ENCODE measurements around the gene PTCRA. TPM values are rescaled to one million over a fixed set of nuclear protein-coding genes. Genes with fewer than 3 reads are reported as not detected.

The PTCRA gene
- total and polyA plus RNA-seq, 10 donors = 1.1 to 15.5 (median 4.6) TPM

- intact Hi-C loops (cut with DNase I; ENCODE audit: low total_unique reads) = no loop called here
- no peak overlapping the region for H3K4me3 ChIP-seq
- no peak overlapping the region for H3K27ac ChIP-seq
- H3K27me3 ChIP-seq (replicated peaks in 1 of 7) = peaks cover 0 to 13% (median 6%) of the 10 kb centered on the region in 7 donors
- peak in 1 of 3 donors; percentile 31 for TF ChIP-seq POLR2AphosphoS5 (IDR thresholded peaks at IDR 0.05)
- TF ChIP-seq, protein P1, sequence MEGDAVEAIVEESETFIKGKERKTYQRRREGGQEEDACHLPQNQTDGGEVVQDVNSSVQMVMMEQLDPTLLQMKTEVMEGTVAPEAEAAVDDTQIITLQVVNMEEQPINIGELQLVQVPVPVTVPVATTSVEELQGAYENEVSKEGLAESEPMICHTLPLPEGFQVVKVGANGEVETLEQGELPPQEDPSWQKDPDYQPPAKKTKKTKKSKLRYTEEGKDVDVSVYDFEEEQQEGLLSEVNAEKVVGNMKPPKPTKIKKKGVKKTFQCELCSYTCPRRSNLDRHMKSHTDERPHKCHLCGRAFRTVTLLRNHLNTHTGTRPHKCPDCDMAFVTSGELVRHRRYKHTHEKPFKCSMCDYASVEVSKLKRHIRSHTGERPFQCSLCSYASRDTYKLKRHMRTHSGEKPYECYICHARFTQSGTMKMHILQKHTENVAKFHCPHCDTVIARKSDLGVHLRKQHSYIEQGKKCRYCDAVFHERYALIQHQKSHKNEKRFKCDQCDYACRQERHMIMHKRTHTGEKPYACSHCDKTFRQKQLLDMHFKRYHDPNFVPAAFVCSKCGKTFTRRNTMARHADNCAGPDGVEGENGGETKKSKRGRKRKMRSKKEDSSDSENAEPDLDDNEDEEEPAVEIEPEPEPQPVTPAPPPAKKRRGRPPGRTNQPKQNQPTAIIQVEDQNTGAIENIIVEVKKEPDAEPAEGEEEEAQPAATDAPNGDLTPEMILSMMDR (IDR thresholded peaks at IDR 0.05 in 8 of 11, conservative IDR thresholded peaks at IDR 0.05 in 3 of 11) = no peak
- H3K9me3 ChIP-seq = no peaks in the 10 kb centered on the region
- WGBS, 5 donors = 59 to 91% (median 74%) methylated on average over 5 of the region's 5 CpGs
- H3K4me1 ChIP-seq = peaks cover 0 to 18% (median 10%) of the 10 kb centered on the region in 6 donors
- no peak for DNase-seq
- no peaks in the 10 kb centered on the region for H3K36me3 ChIP-seq
These were observed 8.5 kb upstream of the PTCRA start for GRCh38 chr6:42907336-42907735.

GRCh38 chr6:42909835-42910234, 6.0 kb upstream of the PTCRA start:
- 83 to 94% (median 91%) methylated on average over 10 of the region's 10 CpGs for WGBS, 5 donors
- Histone ChIP-seq H3K4me1 (peaks cover 0 to 10% (median 8%) of the 10 kb centered on the region in 6 donors), H3K4me3 (no peak overlapping the region), H3K27ac (no peak overlapping the region), H3K27me3 (replicated peaks in 1 of 7) (peaks cover 0 to 14% (median 6%) of the 10 kb centered on the region in 7 donors), H3K36me3 (no peaks in the 10 kb centered on the region), H3K9me3 (no peaks in the 10 kb centered on the region)
- intact Hi-C loops (cut with DNase I; ENCODE audit: low total_unique reads) = no loop called here
- no peak for DNase-seq
- TF ChIP-seq POLR2AphosphoS5 (IDR thresholded peaks at IDR 0.05) (no peak), POLR2A (IDR thresholded peaks at IDR 0.05) (no peak)
- TF ChIP-seq, protein P1 (IDR thresholded peaks at IDR 0.05 in 8 of 11, conservative IDR thresholded peaks at IDR 0.05 in 3 of 11) = no peak

GRCh38 chr6:42911171-42912021, 4.5 kb upstream of the PTCRA start:
- H3K27me3 ChIP-seq (replicated peaks in 1 of 7) = peaks cover 0 to 14% (median 6%) of the 10 kb centered on the region in 7 donors
- H3K4me3 ChIP-seq = peak overlapping the region in 6 of 8 donors; percentile 7 to 60 (median 14)
- H3K27ac ChIP-seq = no peak overlapping the region
- TF ChIP-seq POLR2A (IDR thresholded peaks at IDR 0.05) = no peak
- TF ChIP-seq, protein P1 (IDR thresholded peaks at IDR 0.05 in 8 of 11, conservative IDR thresholded peaks at IDR 0.05 in 3 of 11) = no peak
- TF ChIP-seq POLR2AphosphoS5 (IDR thresholded peaks at IDR 0.05) = no peak
- no peaks in the 10 kb centered on the region for H3K36me3 ChIP-seq
- DNase-seq = no peak
- H3K4me1 ChIP-seq = peaks cover 0 to 10% (median 8%) of the 10 kb centered on the region in 6 donors
- H3K9me3 ChIP-seq = no peaks in the 10 kb centered on the region
- intact Hi-C loops (cut with DNase I; ENCODE audit: low total_unique reads) = no loop called here
- 18 to 41% (median 21%) methylated on average over 28 to 49 of the region's 49 CpGs for WGBS, 5 donors

GRCh38 chr6:42914546-42914945, 1.3 kb upstream of the PTCRA start:
- TF ChIP-seq, protein P1 (IDR thresholded peaks at IDR 0.05 in 8 of 11, conservative IDR thresholded peaks at IDR 0.05 in 3 of 11) = no peak
- TF ChIP-seq POLR2A (IDR thresholded peaks at IDR 0.05) = no peak
- no peak for TF ChIP-seq POLR2AphosphoS5 (IDR thresholded peaks at IDR 0.05)
- no peak for DNase-seq
- intact Hi-C loops (cut with DNase I; ENCODE audit: low total_unique reads) = no loop called here
- Histone ChIP-seq H3K9me3 (no peaks in the 10 kb centered on the region), H3K27me3 (replicated peaks in 1 of 7) (peaks cover 0 to 14% (median 6%) of the 10 kb centered on the region in 7 donors), H3K4me3 (no peak overlapping the region), H3K27ac (no peak overlapping the region), H3K36me3 (no peaks in the 10 kb centered on the region), H3K4me1 (peaks cover 0 to 10% (median 8%) of the 10 kb centered on the region in 6 donors)
- WGBS, 5 donors = 80 to 92% (median 85%) methylated on average over 4 of the region's 4 CpGs
